AG04450 (cell line): ENCODE measurements around the gene CCDC28B. TPM values are rescaled to one million over a fixed set of nuclear protein-coding genes. Genes with fewer than 3 reads are reported as not detected.

Experiments used
- CTCF ChIA-PET: fragments of 300-600, 350-600 bp; formaldehyde crosslinking; extraction: SDS; loops from one replicate; lab custom pipeline; 2022; ENCODE audit warnings: antibody characterized with exemption, inconsistent platforms; lab: Charles Lee
- POLR2A ChIA-PET: fragments of 350-600 bp; formaldehyde crosslinking; extraction: SDS; loops from one replicate; lab custom pipeline; 2021; ENCODE audit warnings: antibody characterized with exemption, inconsistent platforms; lab: Yijun Ruan, JAX
- DNase-seq: peaks from one replicate; pipeline ENCODE4 v3.0.0-alpha.2; 2011; ENCODE audit warnings: low read depth, low spot score
- H3K27ac ChIP-seq: one replicate; pipeline ENCODE4 v1.5.1; 2012; ENCODE audit warnings: low read depth, low read length, control low read depth
- H3K27me3 ChIP-seq: one replicate; pipeline ENCODE4 v1.6.0; 2012; ENCODE audit warnings: low read length; ENCODE audit not compliant: control insufficient read depth, insufficient read depth
- H3K4me3 ChIP-seq: 2 replicates; pipeline ENCODE4 v1.5.1; 2011; ENCODE audit warnings: mild to moderate bottlenecking, low read depth, low read length, control low read depth
- H3K9me3 ChIP-seq: 2 replicates; pipeline ENCODE4 v1.5.1; 2012; ENCODE audit warnings: low read length; ENCODE audit not compliant: control insufficient read depth, insufficient read depth
- polyA minus RNA-seq: library from RNA; depleted of rRNA, polyadenylated mRNA; stranded (reverse); fragments of >200 nt; gene quantifications from 2 replicates; pipeline ENCODE4 v1.2.3, GENCODE V29; 2011; rRNA and poly(A)+ RNA removed
- polyA plus RNA-seq: library from polyadenylated mRNA; depleted of rRNA; stranded (reverse); fragments of >200 nt; gene quantifications from 2 replicates; pipeline ENCODE4 v1.2.3, GENCODE V29; 2011; rRNA removed
- TF ChIP-seq, protein P1 (sequence below): IDR thresholded peaks from 2 replicates; pipeline ENCODE4 v1.5.1; 2011; ENCODE audit warnings: low read depth, low read length, control low read depth, inconsistent platforms

CCDC28B gene
- 17.6 and 20.8 TPM in 2 replicates for polyA plus RNA-seq
- polyA minus RNA-seq = 8.6 and 11.2 TPM in 2 replicates

GRCh38 chr1:32200226-32201010 lies at the start of gene CCDC28B:
Gene CCDC28B (plus strand): TSS chr1:32200595. CDS start chr1:32201936, 1,341 bp downstream.
- DNase-seq = no peak
- CTCF ChIA-PET = interaction anchor here (1.9 to 3.1 kb wide), 2 partner anchors 15 kb away, joined by 4 to 16 read pairs; no protein-coding TSS in a partner anchor
- Histone ChIP-seq H3K27me3 (no peaks in the 10 kb centered on the region), H3K4me3 (peak within 1 kb of the TSS; percentile 79), H3K9me3 (no peaks in the 10 kb centered on the region), H3K27ac (peak within 1 kb of the TSS; percentile 96)
- POLR2A ChIA-PET = interaction anchor here (0.5 to 2.5 kb wide), 12 partner anchors 8 to 611 kb away, joined by 3 to 17 read pairs (median 3); partner anchors contain the start of genes BSDC1, KPNA6, MARCKSL1 and TMEM39B
- TF ChIP-seq, protein P1, sequence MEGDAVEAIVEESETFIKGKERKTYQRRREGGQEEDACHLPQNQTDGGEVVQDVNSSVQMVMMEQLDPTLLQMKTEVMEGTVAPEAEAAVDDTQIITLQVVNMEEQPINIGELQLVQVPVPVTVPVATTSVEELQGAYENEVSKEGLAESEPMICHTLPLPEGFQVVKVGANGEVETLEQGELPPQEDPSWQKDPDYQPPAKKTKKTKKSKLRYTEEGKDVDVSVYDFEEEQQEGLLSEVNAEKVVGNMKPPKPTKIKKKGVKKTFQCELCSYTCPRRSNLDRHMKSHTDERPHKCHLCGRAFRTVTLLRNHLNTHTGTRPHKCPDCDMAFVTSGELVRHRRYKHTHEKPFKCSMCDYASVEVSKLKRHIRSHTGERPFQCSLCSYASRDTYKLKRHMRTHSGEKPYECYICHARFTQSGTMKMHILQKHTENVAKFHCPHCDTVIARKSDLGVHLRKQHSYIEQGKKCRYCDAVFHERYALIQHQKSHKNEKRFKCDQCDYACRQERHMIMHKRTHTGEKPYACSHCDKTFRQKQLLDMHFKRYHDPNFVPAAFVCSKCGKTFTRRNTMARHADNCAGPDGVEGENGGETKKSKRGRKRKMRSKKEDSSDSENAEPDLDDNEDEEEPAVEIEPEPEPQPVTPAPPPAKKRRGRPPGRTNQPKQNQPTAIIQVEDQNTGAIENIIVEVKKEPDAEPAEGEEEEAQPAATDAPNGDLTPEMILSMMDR = no peak

- CTCF ChIA-PET = interaction anchor here (0.5 to 1.6 kb wide), 3 partner anchors 31 to 112 kb away, joined by 3 to 6 read pairs (median 4); partner anchors contain the start of gene KPNA6
- peak overlapping the region; percentile 55 for H3K27ac ChIP-seq
Measured at GRCh38 chr1:32150847-32151246, 49.5 kb upstream of the CCDC28B start.

GRCh38 chr1:32151319-32151787 lies 49.0 kb upstream of the CCDC28B start:
- Histone ChIP-seq H3K27ac (peak overlapping the region; percentile 55), H3K9me3 (peaks cover 7% of the 10 kb centered on the region; the same call in 1 of the 2 replicates), H3K4me3 (peak overlapping the region; percentile 18), H3K27me3 (no peaks in the 10 kb centered on the region)
- CTCF ChIA-PET = interaction anchor here (0.5 to 1.6 kb wide), 3 partner anchors 32 to 112 kb away, joined by 3 to 6 read pairs (median 4); partner anchors contain the start of gene KPNA6
- POLR2A ChIA-PET = interaction anchor here (0.6 to 1.4 kb wide), 5 partner anchors 18 to 78 kb away, joined by 3 to 6 read pairs (median 3); partner anchors contain the start of genes TMEM39B and TXLNA
- TF ChIP-seq, protein P1 = no peak
- peak; percentile 55 for DNase-seq

More at GRCh38 chr1:32150847-32151246, 49.5 kb upstream of the CCDC28B start:
- Histone ChIP-seq H3K9me3 (peaks cover 7% of the 10 kb centered on the region; the same call in 1 of the 2 replicates), H3K27me3 (no peaks in the 10 kb centered on the region), H3K4me3 (no peak overlapping the region)
- DNase-seq = no peak
- TF ChIP-seq, protein P1 = no peak
- POLR2A ChIA-PET = interaction anchor here (0.6 to 1.4 kb wide), 5 partner anchors 17 to 78 kb away, joined by 3 to 6 read pairs (median 3); partner anchors contain the start of genes TMEM39B and TXLNA

GRCh38 chr1:32159189-32159588 lies 41.2 kb upstream of the CCDC28B start:
- H3K27me3 ChIP-seq = no peaks in the 10 kb centered on the region
- ChIA-PET CTCF (no interaction called here), POLR2A (no interaction called here)
- TF ChIP-seq, protein P1 = no peak
- no peak overlapping the region for H3K27ac ChIP-seq
- no peaks in the 10 kb centered on the region for H3K9me3 ChIP-seq
- no peak for DNase-seq
- H3K4me3 ChIP-seq = no peak overlapping the region
